ENCODE data around the gene ZNF649. TPM values are rescaled to one million over a fixed set of nuclear protein-coding genes. Genes with fewer than 3 reads are reported as not detected.

ZNF649 gene
- total and polyA plus RNA-seq, 9 donors = 9.4 to 22.4 (median 16.0) TPM

GRCh38 chr19:51926426-51926783, 21.6 kb upstream of the ZNF649 start:
- Histone ChIP-seq H3K4me1 (ENCODE audit: insufficient read depth) (no peaks in the 10 kb centered on the region), H3K36me3 (no peaks in the 10 kb centered on the region), H3K9me3 (peaks cover under 1 to 14% of the 10 kb centered on the region in 2 donors), H3K27ac (peak overlapping the region in 1 of 2 donors; percentile 84), H3K4me3 (peak overlapping the region; percentile 89), H3K27me3 (no peaks in the 10 kb centered on the region)
- 14 to 16% (median 15%) methylated on average over 11 of the region's 11 CpGs for WGBS, 3 donors
- intact Hi-C loops (cut with DNase I) = no loop called here
- no peak for DNase-seq
- TF ChIP-seq EP300 (IDR thresholded peaks at IDR 0.05) (no peak), POLR2A (IDR thresholded peaks at IDR 0.05) (no peak), CTCF (IDR thresholded peaks at IDR 0.05) (no peak)

GRCh38 chr19:51921949-51922348, 17.1 kb upstream of the ZNF649 start:
- 89 to 95% (median 90%) methylated on average over 8 of the region's 8 CpGs for WGBS, 3 donors
- H3K4me1 ChIP-seq (ENCODE audit: insufficient read depth) = no peaks in the 10 kb centered on the region
- TF ChIP-seq CTCF (IDR thresholded peaks at IDR 0.05) = no peak
- no peak overlapping the region for H3K4me3 ChIP-seq
- no peak overlapping the region for H3K27ac ChIP-seq
- no peaks in the 10 kb centered on the region for H3K36me3 ChIP-seq
- no peaks in the 10 kb centered on the region for H3K27me3 ChIP-seq
- DNase-seq = no peak
- intact Hi-C loops (cut with DNase I) = no loop called here
- peaks cover 4 to 37% of the 10 kb centered on the region in 2 donors for H3K9me3 ChIP-seq

- intact Hi-C loops (cut with DNase I) = no loop called here
- no peak overlapping the region for H3K4me3 ChIP-seq
- H3K36me3 ChIP-seq = no peaks in the 10 kb centered on the region
- no peak overlapping the region for H3K27ac ChIP-seq
- 73 to 90% (median 86%) methylated on average over 3 of the region's 3 CpGs for WGBS, 3 donors
- no peaks in the 10 kb centered on the region for H3K27me3 ChIP-seq
- H3K4me1 ChIP-seq (ENCODE audit: insufficient read depth) = no peaks in the 10 kb centered on the region
- H3K9me3 ChIP-seq = peaks cover 4 to 53% of the 10 kb centered on the region in 2 donors
- TF ChIP-seq POLR2A (IDR thresholded peaks at IDR 0.05) (no peak), CTCF (IDR thresholded peaks at IDR 0.05) (no peak), EP300 (IDR thresholded peaks at IDR 0.05) (no peak)
- DNase-seq = no peak
Observed at GRCh38 chr19:51919606-51920005, 14.8 kb upstream of the ZNF649 start.

GRCh38 chr19:51916167-51916566, 11.3 kb upstream of the ZNF649 start:
- intact Hi-C loops (cut with DNase I) = no loop called here
- WGBS, 3 donors = 83 to 100% (median 92%) methylated on average over 1 of the region's 1 CpG
- no peaks in the 10 kb centered on the region for H3K27me3 ChIP-seq

More at GRCh38 chr19:51916167-51916566, 11.3 kb upstream of the ZNF649 start:
- no peak for TF ChIP-seq CTCF (IDR thresholded peaks at IDR 0.05)
- H3K27ac ChIP-seq = no peak overlapping the region
- H3K4me1 ChIP-seq (ENCODE audit: insufficient read depth) = no peaks in the 10 kb centered on the region
- H3K36me3 ChIP-seq = no peaks in the 10 kb centered on the region
- DNase-seq = no peak
- peaks cover 1 to 54% of the 10 kb centered on the region in 2 donors for H3K9me3 ChIP-seq
- no peak overlapping the region for H3K4me3 ChIP-seq
